Neural progenitor cell (in vitro differentiated cells): ENCODE results near the gene VEZF1.

ENCODE experiments used
- EZH2 ChIP-seq: fragments of 200-600 bp; sonication (generic); IDR thresholded peaks from 2 replicates; pipeline ENCODE4 v1.6.1; 2017; ENCODE audit warnings: antibody characterized with exemption, mild to moderate bottlenecking, moderate library complexity
- TF ChIP-seq, protein P1 (sequence below): fragments of 200-600 bp; sonication (generic); IDR thresholded peaks from 2 replicates; pipeline ENCODE4 v1.5.1; 2017; ENCODE audit warnings: antibody characterized with exemption, mild to moderate bottlenecking

DNA sequence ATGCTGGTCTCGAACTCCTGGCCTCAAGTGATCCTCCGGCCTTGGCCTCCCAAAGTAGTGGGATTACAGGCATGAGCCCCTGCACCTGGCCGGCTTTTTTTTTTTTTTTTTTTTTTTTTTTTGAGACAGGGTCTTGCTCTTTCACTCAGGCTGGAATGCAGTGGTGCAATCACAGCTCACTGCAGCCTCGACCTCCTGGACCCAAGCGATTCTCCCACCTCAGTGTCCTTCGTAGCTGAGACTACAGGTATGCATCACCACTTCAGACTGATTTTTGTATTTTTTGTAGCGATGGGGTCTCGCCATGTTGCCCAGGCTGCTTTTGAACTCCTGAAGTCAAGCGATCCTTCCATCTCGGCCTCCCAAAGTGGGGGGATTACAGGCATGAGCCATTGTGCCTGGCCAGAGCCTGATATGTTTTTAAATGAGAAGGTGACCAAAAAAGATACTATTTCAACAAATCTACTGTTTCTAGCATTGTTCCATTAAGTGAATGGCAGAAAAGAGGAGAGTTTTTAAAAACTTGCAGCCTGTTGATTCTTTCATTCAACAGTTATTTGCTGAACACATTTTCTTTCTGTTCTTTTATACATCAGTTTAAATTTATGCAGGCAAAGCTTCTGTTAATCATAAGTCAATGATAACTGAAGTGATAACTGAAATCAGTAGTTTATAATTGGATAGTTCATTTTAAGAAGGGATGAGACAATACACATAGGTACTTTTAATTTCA lies 22.2 kb upstream of the VEZF1 start:
- no peak for TF ChIP-seq EZH2
- TF ChIP-seq, protein P1, sequence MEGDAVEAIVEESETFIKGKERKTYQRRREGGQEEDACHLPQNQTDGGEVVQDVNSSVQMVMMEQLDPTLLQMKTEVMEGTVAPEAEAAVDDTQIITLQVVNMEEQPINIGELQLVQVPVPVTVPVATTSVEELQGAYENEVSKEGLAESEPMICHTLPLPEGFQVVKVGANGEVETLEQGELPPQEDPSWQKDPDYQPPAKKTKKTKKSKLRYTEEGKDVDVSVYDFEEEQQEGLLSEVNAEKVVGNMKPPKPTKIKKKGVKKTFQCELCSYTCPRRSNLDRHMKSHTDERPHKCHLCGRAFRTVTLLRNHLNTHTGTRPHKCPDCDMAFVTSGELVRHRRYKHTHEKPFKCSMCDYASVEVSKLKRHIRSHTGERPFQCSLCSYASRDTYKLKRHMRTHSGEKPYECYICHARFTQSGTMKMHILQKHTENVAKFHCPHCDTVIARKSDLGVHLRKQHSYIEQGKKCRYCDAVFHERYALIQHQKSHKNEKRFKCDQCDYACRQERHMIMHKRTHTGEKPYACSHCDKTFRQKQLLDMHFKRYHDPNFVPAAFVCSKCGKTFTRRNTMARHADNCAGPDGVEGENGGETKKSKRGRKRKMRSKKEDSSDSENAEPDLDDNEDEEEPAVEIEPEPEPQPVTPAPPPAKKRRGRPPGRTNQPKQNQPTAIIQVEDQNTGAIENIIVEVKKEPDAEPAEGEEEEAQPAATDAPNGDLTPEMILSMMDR, result no peak
